ENCODE measurements around the gene TUBA8. TPM values are rescaled to one million over a fixed set of nuclear protein-coding genes. Genes with fewer than 3 reads are reported as not detected.
"Not testable (repeated sequence)": the region's sequence is repeated elsewhere in the genome, so short reads cannot be mapped to it uniquely, and the experiment has no call there.

Gene TUBA8
- total RNA-seq, 3 donors from 2014 or later: 1.5 to 3.9 (median 2.1) TPM

- DNase-seq: no peak
- Mint-ChIP-seq H3K36me3 (ENCODE audit: insufficient read depth) (no peaks in the 10 kb centered on the region), H3K4me1 (ENCODE audit: low read depth) (peaks cover 45% of the 10 kb centered on the region), H3K27me3 (ENCODE audit: low read depth) (no peaks in the 10 kb centered on the region), H3K4me3 (no peak overlapping the region), H3K9me3 (no peaks in the 10 kb centered on the region)
- ATAC-seq: no peak
Measured at GRCh38 chr22:18147791-18148190, 37.2 kb downstream of the TUBA8 start.

- ATAC-seq: no peak
- Mint-ChIP-seq H3K27me3 (ENCODE audit: low read depth) (no peaks in the 10 kb centered on the region), H3K9me3 (no peaks in the 10 kb centered on the region), H3K4me1 (ENCODE audit: low read depth) (peaks cover 47% of the 10 kb centered on the region), H3K36me3 (ENCODE audit: insufficient read depth) (no peaks in the 10 kb centered on the region), H3K4me3 (peak overlapping the region; percentile 87)
- no peak for DNase-seq
Measured at GRCh38 chr22:18148293-18148965, 37.8 kb downstream of the TUBA8 start.

GRCh38 chr22:18152519-18152918, 41.9 kb downstream of the TUBA8 start:
- peak overlapping the region; percentile 62 for H3K4me3 Mint-ChIP-seq

GRCh38 chr22:18154821-18155390, 44.3 kb downstream of the TUBA8 start:
- H3K4me3 Mint-ChIP-seq: no peak overlapping the region
- ATAC-seq (no peak), DNase-seq (no peak)
- H3K9me3 Mint-ChIP-seq: no peaks in the 10 kb centered on the region
- H3K27me3 Mint-ChIP-seq (ENCODE audit: low read depth): no peaks in the 10 kb centered on the region
- peaks cover 40% of the 10 kb centered on the region for H3K4me1 Mint-ChIP-seq (ENCODE audit: low read depth)
- peaks cover 2% of the 10 kb centered on the region for H3K36me3 Mint-ChIP-seq (ENCODE audit: insufficient read depth)

More at GRCh38 chr22:18152519-18152918, 41.9 kb downstream of the TUBA8 start:
- Mint-ChIP-seq H3K27me3 (ENCODE audit: low read depth) (no peaks in the 10 kb centered on the region), H3K9me3 (no peaks in the 10 kb centered on the region), H3K36me3 (ENCODE audit: insufficient read depth) (peaks cover 2% of the 10 kb centered on the region), H3K4me1 (ENCODE audit: low read depth) (peaks cover 58% of the 10 kb centered on the region)
- peak in 1 of 2 donors; percentile 42 for ATAC-seq
- DNase-seq: no peak

GRCh38 chr22:18155546-18155945, 44.9 kb downstream of the TUBA8 start:
- not testable (repeated sequence) for ATAC-seq; H3K36me3 Mint-ChIP-seq (ENCODE audit: insufficient read depth); DNase-seq; H3K9me3 Mint-ChIP-seq; H3K4me3 Mint-ChIP-seq; H3K27me3 Mint-ChIP-seq (ENCODE audit: low read depth)
- H3K4me1 Mint-ChIP-seq (ENCODE audit: low read depth): peaks cover 34% of the 10 kb centered on the region

- peak; percentile 27 to 67 for ATAC-seq
- Mint-ChIP-seq H3K36me3 (ENCODE audit: insufficient read depth) (peaks cover 2% of the 10 kb centered on the region), H3K27me3 (ENCODE audit: low read depth) (no peaks in the 10 kb centered on the region), H3K9me3 (no peaks in the 10 kb centered on the region), H3K4me1 (ENCODE audit: low read depth) (peaks cover 20% of the 10 kb centered on the region), H3K4me3 (no peak overlapping the region)
- DNase-seq: peak; percentile 31
Measured at GRCh38 chr22:18156878-18157713, 46.5 kb downstream of the TUBA8 start.

GRCh38 chr22:18157714-18158028, 47.1 kb downstream of the TUBA8 start:
- DNase-seq: no peak
- Mint-ChIP-seq H3K4me3 (no peak overlapping the region), H3K27me3 (ENCODE audit: low read depth) (no peaks in the 10 kb centered on the region), H3K4me1 (ENCODE audit: low read depth) (peaks cover 15% of the 10 kb centered on the region), H3K9me3 (no peaks in the 10 kb centered on the region), H3K36me3 (ENCODE audit: insufficient read depth) (peaks cover 2% of the 10 kb centered on the region)
- ATAC-seq: no peak

GRCh38 chr22:18160641-18161040, 50.0 kb downstream of the TUBA8 start:
- not testable (repeated sequence) for DNase-seq, H3K9me3 Mint-ChIP-seq, ATAC-seq

GRCh38 chr22:18163843-18164242, 53.2 kb downstream of the TUBA8 start:
- not testable (repeated sequence) for H3K27me3 Mint-ChIP-seq (ENCODE audit: low read depth); H3K4me3 Mint-ChIP-seq; H3K9me3 Mint-ChIP-seq; ATAC-seq; H3K4me1 Mint-ChIP-seq (ENCODE audit: low read depth); DNase-seq; H3K36me3 Mint-ChIP-seq (ENCODE audit: insufficient read depth)

More at GRCh38 chr22:18160641-18161040, 50.0 kb downstream of the TUBA8 start:
- H3K36me3 Mint-ChIP-seq (ENCODE audit: insufficient read depth); H3K27me3 Mint-ChIP-seq (ENCODE audit: low read depth); H3K4me3 Mint-ChIP-seq; H3K4me1 Mint-ChIP-seq (ENCODE audit: low read depth): not testable (repeated sequence)

GRCh38 chr22:18164584-18164983, 54.0 kb downstream of the TUBA8 start:
- H3K9me3 Mint-ChIP-seq; H3K4me3 Mint-ChIP-seq; H3K4me1 Mint-ChIP-seq (ENCODE audit: low read depth); H3K27me3 Mint-ChIP-seq (ENCODE audit: low read depth); ATAC-seq; DNase-seq: not testable (repeated sequence)
- H3K36me3 Mint-ChIP-seq (ENCODE audit: insufficient read depth): peaks cover 10% of the 10 kb centered on the region

- not testable (repeated sequence) for H3K4me1 Mint-ChIP-seq (ENCODE audit: low read depth); DNase-seq; H3K27me3 Mint-ChIP-seq (ENCODE audit: low read depth); H3K9me3 Mint-ChIP-seq; ATAC-seq; H3K4me3 Mint-ChIP-seq
- peaks cover 10% of the 10 kb centered on the region for H3K36me3 Mint-ChIP-seq (ENCODE audit: insufficient read depth)
Measured at GRCh38 chr22:18165356-18165755, 54.7 kb downstream of the TUBA8 start.

- not testable (repeated sequence) for H3K4me1 Mint-ChIP-seq (ENCODE audit: low read depth)
Measured at GRCh38 chr22:18170284-18170683, 59.7 kb downstream of the TUBA8 start.

GRCh38 chr22:18172203-18172602, 61.6 kb downstream of the TUBA8 start:
- H3K36me3 Mint-ChIP-seq (ENCODE audit: insufficient read depth); H3K4me1 Mint-ChIP-seq (ENCODE audit: low read depth); H3K9me3 Mint-ChIP-seq; H3K4me3 Mint-ChIP-seq; ATAC-seq; H3K27me3 Mint-ChIP-seq (ENCODE audit: low read depth); DNase-seq: not testable (repeated sequence)

More at GRCh38 chr22:18170284-18170683, 59.7 kb downstream of the TUBA8 start:
- H3K27me3 Mint-ChIP-seq (ENCODE audit: low read depth); H3K9me3 Mint-ChIP-seq; ATAC-seq; H3K4me3 Mint-ChIP-seq; DNase-seq: not testable (repeated sequence)
- peaks cover 13% of the 10 kb centered on the region for H3K36me3 Mint-ChIP-seq (ENCODE audit: insufficient read depth)

- not testable (repeated sequence) for H3K9me3 Mint-ChIP-seq; ATAC-seq; H3K4me1 Mint-ChIP-seq (ENCODE audit: low read depth); H3K36me3 Mint-ChIP-seq (ENCODE audit: insufficient read depth); DNase-seq; H3K27me3 Mint-ChIP-seq (ENCODE audit: low read depth); H3K4me3 Mint-ChIP-seq
Measured at GRCh38 chr22:18172776-18173175, 62.2 kb downstream of the TUBA8 start.
